Epidermal melanocyte (primary cell): ENCODE results near the gene MSI1.

Source experiments
- DNase-seq: peaks from one replicate; pipeline ENCODE4 v3.0.0; 2011; ENCODE audit warnings: low spot score; ENCODE audit not compliant: insufficient read length

MSI1 gene

DNA sequence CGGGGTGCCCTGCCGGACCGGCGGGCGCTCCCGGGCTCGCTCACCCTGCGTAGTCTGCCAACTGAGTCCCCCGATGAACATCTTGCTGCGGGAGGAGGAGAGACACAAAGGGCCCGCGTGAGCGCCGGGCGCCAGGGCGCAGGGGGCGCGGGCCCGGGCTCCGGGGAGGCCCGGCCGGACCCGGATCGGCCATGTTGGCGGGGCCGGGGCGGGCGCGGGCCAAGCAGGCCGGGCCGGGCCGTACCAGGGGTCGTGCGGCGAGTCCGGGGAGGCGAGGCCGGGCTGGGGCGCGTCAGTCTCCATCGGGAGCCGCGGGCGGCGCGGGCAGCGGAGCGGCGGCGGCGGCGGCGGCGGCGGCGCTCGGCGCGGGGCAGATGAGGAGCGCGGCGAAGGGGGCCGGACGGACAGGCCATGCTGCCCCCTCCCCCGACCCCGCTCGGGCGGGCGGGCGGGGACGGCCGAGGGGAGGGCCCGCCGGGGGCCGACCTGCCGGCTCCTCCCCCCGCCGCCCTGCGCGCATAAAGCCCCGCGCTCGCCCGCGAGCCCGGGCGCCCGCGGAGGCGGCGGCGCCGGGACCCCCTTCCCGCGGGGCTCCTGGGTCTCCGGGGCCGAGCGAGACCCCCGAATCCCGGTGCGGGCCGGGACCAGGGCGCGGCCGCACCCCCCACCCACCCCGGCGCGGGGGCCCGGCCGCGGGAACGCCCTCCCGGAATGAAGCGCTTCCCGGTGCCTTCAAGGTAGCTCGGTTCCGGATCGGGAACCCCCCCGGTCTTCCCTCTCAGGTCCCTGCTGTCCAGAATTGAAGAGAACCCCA lies at the start of gene MSI1:
MSI1 (minus strand) TSS at position 376 of the 814 bp plus-strand sequence; CDS start at position 303, 73 bp downstream.
- no peak for DNase-seq

DNA sequence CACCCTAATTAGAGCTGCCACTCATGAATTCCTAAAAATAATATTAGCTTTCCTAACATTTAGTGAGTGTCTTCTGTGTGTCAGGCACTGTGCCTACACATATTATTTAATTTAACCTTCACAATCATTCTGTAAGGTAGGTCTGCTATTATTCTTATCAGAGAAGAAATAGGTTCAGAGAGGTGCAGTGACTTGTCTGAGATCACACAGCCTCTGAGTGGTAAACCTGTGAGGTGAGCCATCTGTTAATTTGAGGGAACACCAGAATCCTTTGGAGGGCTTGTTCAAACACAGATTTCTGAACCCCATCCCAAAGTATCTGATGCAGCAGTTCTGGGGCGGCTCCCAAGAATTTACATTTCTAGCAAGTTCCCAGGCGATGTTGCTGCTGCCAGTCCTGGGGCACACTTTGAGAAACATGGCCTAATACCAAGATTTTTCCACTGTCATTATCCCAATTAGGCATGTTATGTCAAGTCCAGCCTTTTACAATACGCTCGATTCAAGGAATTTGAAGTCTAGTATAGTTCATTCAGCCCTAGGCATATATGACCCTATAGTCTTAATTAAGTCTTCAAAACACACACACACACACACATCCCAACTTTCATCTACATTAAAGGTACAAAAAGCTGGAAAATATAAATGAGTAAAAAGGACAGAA lies 49.1 kb upstream of the MSI1 start:
- no peak for DNase-seq

DNA sequence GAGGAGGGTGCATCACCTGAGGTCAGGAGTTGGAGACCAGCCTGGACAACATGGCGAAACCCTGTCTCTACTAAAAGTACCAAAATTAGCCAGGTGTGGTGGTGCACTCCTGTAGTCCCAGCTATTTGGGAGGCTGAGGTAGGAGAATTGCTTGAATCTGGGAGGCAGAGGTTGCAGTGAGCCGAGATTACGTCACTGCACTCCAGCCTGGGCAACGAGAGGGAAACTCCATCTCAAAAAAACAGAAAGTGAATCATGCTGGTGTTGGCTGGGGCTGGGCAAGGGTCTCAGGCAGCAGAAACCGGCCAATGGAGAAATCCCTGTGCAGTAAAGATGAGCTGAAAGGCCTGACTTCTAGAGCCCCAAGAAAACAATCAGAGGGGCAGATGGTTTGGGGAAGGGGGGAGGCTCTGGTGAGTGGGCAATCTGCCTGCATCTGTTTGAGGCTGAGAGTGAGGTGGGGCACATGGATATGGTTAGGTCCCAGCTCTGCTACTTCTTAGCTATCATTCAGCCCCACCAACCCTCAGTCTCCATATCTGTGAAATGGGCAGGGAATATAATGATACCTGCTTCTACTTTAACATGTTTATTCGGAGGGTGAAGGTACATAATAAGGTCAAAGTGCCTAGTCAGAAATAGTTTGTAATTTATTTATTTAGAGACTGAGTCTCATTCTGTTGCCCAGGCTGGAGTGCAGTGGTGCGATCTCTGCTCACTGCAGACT lies 47.7 kb upstream of the MSI1 start:
- DNase-seq, result no peak

DNA sequence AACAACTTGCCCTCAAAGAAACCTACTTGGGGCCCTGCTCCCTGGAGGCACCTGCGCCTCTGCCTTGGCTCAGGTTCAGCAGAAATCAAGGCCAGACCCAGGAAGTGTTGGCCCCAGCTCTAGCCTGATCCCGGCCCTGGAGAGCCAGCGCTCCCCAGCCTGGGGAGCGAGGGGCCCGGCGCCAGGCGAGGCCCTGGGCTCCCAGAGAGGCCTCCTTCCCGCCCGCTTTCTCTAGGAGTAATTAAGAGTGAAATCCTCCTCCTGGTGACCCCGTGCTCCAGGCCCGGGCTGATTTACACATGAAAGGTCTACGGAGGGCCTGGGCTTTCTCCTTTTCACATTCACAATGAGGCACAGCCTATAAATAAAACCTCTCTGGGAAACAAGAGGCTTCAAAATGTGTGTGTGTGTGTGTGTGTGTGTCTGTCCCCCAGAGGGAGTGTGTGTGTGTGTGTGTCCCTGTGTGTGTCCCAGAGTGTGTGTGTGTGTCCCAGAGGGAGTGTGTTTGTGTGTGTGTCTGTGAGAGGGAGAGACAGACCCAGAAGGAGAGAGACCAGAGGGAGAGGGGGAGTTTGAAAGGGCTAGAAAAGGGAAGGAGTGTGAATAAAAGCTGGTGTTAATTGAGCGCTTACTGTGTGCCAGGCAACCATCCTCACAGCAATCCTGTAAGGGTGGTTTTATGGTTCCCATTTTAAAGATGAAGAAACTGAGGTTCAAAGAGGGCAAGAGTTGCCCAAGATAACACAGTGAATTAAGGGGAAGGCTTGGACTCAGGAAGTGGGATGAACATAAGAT lies 45.1 kb upstream of the MSI1 start:
- no peak for DNase-seq

DNA sequence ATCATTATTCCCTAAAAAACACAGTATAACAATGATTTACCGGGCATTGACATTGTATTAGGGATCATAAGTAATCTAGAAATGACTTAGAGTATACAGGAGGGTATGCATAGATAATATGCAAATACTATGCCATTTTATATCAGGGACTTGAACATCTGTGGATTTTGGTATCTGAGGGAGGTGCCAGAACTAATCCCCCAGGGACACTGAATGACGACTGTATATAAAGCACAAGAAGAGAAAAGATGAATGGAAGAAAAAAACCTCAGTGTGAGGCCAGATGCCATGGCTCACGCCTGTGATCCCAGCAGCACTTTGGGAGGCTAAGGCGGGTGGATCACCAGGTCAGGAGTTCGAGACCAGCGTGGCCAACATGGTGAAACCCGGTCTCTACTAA lies 43.5 kb upstream of the MSI1 start:
- no peak for DNase-seq

DNA sequence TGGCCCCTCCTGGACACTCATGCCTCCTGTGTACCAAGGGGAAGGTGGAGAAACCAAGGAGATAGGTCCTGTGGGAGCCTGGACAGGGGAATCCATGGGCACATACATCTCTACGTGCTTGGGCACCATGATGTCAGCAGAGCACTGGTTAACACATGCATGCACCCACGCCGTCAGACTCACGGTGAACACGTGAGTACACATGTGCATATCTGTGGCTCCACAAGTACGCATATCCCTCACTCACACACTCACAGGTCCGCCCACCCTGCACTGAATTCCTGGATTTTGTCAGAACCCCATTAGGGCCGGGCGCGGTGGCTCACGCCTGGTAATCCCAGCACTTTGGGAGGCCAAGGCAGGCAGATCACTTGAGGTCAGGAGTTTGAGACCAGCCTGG lies 39.8 kb upstream of the MSI1 start:
- no peak for DNase-seq

DNA sequence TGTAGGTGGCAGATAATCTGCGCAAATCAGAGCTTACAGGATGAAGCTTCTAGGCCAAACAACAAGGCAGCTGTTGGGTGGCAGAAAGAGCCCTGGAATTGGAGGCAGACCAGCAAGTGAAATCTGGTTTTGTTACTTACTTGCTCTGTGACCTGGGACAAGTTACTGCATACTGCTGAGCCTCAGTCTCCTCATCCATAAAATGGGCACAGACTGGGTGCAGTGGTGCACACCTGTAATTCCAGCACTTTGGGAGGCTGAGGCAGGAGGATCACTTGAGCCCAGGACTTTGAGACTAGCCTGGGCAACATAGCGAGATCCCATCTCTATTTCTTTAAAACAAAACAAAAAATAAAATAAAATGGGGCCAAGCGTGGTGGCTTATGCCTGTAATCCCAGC lies 37.6 kb upstream of the MSI1 start:
- no peak for DNase-seq

DNA sequence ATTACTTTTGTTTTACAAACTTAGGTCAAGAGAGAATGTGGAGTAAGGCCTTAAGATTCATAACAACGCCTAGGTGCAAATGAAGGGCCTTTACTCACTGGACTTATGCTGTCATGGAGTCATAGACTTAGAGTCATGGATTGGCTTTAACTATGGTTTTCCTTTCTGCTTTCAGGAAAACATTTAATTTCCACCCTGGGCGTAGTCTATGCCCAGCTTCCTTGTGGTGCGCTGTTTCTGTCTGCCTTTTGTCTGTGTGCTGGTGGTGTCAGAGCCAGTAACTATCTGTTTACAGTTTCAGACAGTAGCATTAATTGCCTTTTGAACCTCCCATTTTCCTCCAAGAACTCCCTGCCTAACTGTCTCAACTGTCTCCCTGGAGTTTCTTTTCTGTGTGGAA lies 37.1 kb upstream of the MSI1 start:
- no peak for DNase-seq

DNA sequence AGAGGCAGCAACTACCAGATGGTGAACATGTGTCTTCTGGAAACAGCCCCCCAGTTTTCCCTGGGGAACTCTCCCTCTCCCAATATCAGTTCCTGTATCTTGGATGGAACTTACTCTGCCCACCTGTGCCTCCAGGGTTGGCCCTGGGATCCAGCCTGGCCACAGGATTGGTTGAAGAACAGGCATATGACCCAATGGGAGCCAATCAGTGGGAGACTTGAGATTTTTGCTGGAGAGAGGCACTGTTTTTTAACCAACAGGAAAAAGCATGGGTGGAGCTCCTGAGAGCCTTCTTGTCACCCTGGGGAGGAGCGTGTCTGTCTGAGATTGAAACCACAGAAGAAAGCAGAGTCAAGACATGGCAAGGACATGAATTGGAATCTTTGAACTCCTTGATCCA lies 35.3 kb upstream of the MSI1 start:
- DNase-seq, result no peak

DNA sequence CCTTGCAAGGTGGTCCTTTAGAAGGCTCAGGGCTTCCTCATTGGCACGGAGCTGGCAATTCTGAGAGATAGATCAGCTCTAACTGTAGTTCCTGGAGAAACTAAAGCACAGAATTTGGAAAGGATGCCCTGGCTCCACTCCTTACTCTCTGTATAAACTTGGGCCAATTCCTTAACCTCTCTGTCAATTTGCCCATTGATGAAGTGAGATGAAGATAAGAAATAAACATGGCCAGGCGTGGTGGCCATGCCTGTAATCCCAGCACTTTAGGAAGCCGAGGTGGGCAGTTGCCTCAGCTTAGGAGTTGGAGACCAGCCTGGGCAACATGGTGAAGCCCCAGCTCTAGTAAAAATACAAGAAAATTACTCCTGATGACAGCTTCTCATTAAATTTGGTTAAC lies 34.9 kb upstream of the MSI1 start:
- no peak for DNase-seq

DNA sequence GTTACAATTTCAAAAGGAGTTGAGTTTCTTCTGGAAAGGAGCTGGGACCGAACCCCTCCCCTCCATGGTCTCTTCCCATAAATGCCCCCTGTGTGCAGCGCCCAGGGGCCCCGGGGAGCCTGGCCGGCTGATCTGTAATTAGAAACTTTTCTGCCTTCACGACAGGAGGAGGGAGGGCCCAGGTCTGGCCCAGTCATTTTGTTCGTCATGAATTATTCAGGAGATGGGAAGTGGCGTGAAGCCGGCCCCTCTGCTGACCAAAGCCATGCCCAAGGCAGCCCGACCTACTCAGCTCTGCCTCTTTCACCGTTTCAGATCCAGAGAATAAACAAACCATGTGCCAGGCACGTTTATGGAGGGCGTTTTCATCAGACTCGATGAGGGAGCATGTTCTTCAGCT lies 33.3 kb upstream of the MSI1 start:
- DNase-seq, result no peak

DNA sequence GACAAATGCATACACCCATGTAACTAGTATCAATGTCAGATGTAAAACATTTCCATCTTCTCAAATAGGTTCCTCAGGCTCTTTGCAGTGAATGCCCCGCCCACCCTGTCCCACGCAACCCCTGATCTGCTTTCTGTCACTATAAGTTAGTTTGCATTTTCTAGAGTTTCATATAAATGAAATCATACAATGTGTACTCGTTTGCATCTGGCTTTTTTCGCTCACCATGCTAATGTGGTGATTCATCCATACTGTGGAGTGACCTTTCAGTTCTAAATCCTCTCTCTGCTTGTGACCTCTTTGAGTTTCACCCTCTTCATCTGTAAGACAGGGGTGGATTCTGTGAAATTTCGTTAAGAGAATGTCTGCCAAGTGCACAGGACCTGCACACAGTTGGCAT lies 30.6 kb upstream of the MSI1 start:
- DNase-seq, result no peak

DNA sequence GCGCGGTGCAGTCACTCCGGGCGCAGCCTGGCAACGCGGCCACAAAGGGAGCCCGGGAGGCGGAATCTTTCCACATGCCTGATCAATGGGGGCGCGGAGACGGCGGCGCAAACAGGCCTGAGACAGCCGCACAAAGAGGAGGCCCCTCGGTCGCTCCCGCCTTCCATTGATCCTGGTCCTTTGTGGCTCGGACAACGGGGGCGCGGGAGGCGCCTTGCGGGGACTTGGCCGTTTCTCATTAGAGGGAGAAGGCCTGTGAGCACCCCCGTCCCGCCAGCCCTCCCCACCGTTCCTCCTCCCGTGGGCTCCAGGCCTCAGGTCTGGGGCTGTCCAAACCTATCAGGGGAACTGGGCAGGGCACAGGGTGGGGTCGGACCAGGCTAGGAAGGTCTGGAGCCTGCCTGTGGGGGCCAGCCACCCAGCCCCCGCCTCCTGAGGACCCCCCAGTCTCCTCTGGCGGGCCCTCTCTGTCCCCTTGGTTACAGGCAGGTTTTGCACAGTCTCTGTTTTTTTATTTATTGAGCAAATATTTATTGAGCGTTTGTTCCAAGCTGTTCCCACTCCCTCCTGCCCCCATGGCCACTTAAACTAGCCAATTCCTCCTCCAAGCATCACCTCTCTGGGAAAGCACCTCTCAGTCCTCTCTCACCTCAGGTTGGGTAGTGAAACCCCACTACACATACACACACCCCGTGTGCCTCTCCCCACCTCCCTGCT lies 29.0 kb upstream of the MSI1 start:
- DNase-seq, result no peak

DNA sequence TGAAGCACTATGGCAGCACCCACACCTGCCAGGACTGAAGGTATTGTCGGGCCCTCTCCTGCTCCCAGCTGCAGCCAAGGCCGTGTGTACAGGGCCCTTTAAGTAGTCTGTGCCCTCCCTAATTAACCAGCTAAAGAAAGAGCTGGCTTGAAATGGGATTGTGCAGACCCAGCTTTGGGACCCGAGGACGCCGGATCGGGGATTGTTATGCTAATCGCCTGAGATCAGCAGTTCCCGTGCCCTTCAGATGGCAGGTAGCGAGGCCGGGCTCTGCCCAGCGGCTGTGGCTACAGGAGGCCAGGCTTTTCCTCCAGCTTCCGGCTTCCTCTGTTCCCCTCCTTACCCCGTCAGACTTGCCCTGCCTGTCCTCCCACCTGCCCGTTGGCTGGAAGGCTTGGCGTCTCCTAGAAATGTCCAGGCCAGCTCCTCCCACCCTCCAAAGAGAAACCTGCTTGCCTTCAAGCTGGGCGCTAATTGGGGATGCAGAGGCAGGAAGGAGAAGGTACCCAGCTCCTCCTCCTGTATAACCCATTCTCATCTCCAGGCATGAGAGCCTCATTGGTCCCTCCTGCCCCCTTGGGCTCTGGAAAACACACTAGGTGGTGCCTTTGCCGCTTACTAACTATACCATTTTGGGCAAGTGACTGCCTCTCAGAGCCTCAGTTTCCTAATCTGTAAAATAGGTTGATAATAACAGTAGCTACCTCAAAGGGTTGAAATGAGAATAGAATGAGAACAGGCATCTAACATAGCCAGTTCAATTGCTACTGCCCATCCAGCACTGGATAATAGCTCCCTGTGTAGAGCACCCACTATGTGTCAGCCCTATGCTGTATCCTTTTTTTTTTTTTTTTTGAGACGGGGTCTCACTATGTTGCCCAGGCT lies 25.8 kb upstream of the MSI1 start:
- no peak for DNase-seq

DNA sequence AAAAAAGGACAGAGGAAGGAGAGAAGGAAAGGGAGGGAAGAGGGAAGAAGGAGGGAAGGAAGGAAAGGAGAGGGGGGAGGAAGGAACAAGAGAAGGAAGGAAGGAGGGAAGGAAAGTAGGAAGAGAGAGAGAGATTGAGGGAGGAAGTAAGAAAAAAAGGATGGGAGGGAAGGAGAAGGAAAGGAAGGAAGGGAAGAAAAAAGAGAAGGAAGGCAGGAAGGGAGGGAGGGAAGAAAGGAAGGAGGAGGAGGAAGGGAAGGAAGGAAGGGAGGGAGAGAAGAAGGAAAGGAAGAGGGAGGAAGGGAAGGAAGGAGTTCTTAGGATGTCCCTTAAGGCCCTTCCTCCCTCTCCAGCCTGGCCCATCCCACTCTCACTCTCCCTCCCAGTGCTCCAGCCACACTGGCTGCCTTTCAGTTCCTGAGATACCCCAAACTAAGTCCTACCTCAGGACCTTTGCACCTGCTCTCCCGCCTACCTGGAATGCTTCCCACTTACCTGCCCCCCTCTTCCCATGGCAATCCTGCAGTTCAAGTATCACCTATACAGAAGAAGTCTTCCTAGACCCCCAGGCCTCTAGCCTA lies 21.7 kb upstream of the MSI1 start:
- DNase-seq, result no peak

DNA sequence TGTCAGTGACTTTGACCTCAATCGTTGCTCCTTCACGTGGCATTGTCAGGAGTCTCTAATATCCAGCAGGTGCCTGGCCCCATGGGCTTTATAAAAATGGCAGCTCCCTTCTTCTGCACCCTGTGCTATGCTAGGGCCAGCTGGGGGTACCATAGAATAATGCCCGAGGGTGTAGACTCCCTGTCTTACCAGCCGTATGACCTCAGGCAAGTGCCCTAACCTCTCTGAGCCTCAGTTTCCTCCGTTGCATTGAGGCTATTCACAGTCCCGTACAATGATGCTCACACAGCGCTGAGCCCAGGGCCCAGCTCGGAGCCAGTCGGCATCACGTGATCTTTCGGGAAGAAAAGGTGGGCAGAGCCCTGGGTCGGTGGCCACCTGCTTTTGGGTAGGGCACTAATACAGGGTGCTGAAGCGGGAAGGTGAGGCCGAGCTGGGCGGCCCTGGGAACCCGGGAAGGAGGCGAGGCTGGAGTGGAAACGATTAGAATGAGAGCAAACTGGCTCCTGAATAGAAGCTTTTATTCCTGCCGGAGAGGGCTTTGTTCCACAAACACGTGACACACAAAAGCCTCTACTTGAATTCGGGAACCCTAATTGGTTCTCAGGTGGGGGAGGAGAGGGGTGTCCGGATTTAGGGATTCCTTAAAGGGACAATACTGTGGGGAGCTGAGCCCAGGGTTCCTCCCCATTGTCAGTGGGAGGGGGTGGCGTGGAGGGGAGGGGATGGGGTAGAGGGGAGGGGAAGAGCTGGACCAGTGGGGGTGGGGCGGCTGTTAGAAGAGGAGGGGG lies 19.9 kb upstream of the MSI1 start:
- no peak for DNase-seq

DNA sequence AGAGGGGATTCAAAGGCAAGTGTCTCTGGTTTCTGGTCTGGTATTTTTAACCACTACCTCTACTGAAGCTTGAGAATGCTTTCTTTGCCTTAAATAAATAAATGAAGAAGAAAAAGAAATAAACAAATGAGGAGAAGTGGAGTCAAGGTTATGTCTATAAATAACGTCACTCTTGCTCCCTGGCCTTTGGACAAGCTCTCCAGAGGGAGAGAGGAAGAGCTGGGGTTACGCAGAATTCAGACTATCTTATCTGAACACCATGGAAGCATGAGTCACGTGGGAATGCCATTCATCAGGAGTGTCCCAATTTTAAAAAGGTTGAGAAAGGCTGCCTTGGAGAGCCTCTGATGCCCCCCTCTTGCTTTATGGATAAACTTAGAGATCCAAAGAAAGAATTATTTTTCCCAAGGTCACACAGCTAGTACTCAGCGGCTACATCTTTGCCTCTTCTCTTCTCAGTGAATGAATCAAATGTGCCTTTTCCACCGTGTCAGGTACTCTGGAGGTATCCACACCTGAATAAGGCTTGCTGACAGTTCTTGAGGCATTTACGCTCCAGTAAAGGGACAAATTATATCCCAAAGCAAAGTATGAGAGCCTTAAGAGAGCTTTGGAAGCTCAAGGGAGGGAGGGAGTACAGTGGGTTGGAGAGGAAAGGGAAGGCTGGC lies 12.9 kb upstream of the MSI1 start:
- no peak for DNase-seq

DNA sequence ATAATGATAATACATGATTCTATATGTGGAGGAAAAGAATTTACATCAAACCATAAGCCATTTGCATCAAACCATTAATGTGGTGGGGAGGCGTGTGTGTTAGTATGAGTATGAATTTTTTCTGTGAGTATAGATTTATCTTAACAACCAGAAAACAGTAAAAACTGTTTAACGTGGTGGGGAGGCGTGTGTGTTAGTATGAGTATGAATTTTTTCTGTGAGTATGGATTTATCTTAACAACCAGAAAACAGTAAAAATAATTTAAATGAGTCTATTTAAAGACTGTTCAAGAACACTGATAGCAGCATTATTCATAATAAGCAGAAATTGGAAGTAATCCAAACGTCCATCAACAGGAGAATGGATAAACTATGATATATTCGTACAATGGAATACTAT lies 9.1 kb upstream of the MSI1 start:
- no peak for DNase-seq
